SJSA1 (cell line): ENCODE results near the gene HOXA6. TPM values are rescaled to one million over a fixed set of nuclear protein-coding genes. Genes with fewer than 3 reads are reported as not detected.

Experiments used
- DNase-seq, 2 experiments: peaks; one replicate each; pipeline ENCODE4 v3.0.0-alpha.2; 2015 to 2020; ENCODE audit warnings: low spot score in 2 of 2, low read depth in 1 of 2
- H3K27ac ChIP-seq: fragments of 250-450 bp; sonication (Bioruptor Pico); 2 replicates; pipeline ENCODE4 v1.5.1; 2020; ENCODE audit warnings: mild to moderate bottlenecking, moderate library complexity
- H3K27me3 ChIP-seq: fragments of 250-450 bp; sonication (Bioruptor Pico); replicated peaks from 2 replicates; pipeline ENCODE4 v1.5.1; 2020; ENCODE audit warnings: mild to moderate bottlenecking, moderate library complexity
- H3K36me3 ChIP-seq: fragments of 250-450 bp; sonication (Bioruptor Pico); 2 replicates; pipeline ENCODE4 v1.5.1; 2020; ENCODE audit warnings: mild to moderate bottlenecking
- H3K4me1 ChIP-seq: fragments of 250-450 bp; sonication (Bioruptor Pico); replicated peaks from 2 replicates; pipeline ENCODE4 v1.6.1; 2021; ENCODE audit warnings: mild to moderate bottlenecking
- H3K4me3 ChIP-seq: fragments of 250-450 bp; sonication (Bioruptor Pico); 2 replicates; pipeline ENCODE4 v1.5.1; 2020; ENCODE audit warnings: mild to moderate bottlenecking
- H3K9me3 ChIP-seq: fragments of 250-450 bp; sonication (Bioruptor Pico); replicated peaks from 2 replicates; pipeline ENCODE4 v1.5.1; 2020; ENCODE audit warnings: mild to moderate bottlenecking
- total RNA-seq: library from RNA; depleted of rRNA; stranded (reverse); fragments of >200 nt; shearing (Covaris generic); gene quantifications from 2 replicates; pipeline ENCODE4 v1.2.3, GENCODE V29; 2014

The HOXA6 gene
- total RNA-seq, 1 experiment from 2014 or later, result 0.79 TPM

DNA sequence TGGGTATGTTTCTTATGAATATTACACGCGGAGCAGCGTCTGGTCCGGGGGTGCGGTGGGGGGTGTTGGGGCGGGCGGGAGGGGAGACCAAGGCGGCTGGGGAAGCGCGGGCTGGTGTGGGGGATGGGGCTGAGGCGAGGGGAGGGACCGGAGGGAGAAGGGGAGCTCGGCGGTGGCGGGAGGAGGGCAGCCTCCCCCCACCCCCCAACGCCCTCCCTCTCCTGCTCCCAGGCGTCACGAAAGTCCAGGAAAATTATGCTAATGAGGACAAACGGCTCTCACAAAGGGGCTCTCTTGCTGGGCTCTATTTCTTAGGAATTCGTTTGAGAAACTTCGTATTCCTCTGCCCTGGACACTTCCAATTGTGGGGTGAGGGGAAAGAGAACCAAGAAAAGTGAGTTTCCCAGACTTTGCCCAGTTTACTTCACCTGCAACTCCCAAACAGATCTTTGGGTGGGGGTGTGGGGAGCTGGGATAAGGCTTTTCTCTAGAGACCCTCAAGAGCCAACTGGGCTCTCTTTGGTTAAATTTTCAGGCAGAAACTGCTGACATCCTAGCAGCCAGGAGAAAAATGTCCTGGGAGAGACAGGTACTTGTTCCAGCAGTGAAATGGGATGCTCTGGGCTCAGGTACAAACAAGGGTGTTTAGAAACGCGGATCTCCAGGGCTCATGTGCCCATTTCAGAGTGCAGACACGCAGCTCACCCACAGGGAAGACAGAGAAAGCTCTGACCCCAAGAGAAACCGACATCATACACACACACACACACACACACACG, 33.4 kb downstream of the HOXA6 start:
- no peaks in the 10 kb centered on the region for H3K27me3 ChIP-seq
- peak overlapping the region; percentile 38 for H3K4me3 ChIP-seq
- H3K36me3 ChIP-seq, result peaks cover 12% of the 10 kb centered on the region
- H3K27ac ChIP-seq, result peak overlapping the region; percentile 70
- H3K4me1 ChIP-seq, result peaks cover 48% of the 10 kb centered on the region
- DNase-seq, result peak in 1 of 2 experiments; percentile 70
- 0 out of 2 replicates have a peak, but pooled peaks cover 2% of the 10 kb centered on the region for H3K9me3 ChIP-seq

DNA sequence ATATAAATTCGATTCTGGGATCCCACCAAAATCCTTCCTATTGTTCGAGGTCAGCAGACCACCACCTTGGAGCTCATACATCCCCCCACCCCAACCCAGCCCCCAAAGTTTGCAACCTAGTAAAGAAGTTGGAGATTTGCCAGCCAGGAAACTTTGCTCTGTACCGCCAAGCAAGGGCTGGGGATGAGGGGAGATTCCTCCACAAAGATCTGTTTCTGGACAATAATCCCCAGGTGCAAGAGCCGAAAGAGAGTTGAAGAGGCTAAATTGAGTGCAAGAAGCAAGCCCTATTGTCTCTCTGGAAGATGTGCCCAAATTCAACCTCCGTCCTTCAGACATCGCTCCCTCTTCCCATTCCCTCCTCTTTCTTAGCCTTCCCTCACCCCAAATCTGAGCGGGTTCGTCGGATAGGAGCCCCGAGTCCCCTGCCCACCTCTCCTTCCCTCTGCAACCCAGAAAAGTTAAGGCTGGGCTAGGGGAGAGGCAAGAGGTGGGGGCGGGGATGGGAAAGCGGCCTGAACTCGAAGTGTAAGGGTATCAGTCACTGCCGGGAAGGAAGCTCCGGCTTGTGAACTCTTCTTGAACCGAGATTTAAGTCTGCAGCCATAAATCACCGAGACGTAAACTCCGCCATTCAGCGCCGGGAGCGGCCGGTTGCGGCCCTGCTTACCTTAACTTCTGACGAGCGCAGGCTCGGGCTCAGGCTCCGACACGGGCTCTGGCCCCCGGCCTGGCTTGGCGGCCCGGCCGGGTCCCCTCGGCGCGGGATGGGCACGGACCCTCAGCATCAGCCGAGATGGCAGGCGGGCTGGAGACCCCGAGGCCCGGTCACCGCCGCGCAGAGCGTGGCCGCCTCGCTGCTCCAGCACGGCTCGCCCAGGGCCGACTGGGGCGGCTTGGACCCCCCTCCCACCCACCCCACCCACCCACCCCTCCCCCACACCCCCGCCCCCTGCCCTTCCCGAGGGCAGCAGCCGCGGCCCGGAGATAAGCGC, 34.3 kb downstream of the HOXA6 start:
- Histone ChIP-seq H3K4me1 (peaks cover 52% of the 10 kb centered on the region), H3K27me3 (no peaks in the 10 kb centered on the region), H3K36me3 (peaks cover 10% of the 10 kb centered on the region), H3K27ac (peak overlapping the region; percentile 83), H3K4me3 (peak overlapping the region; percentile 65), H3K9me3 (0 out of 2 replicates have a peak, but pooled peaks cover 2% of the 10 kb centered on the region)
- peak; percentile 71 to 80 for DNase-seq

DNA sequence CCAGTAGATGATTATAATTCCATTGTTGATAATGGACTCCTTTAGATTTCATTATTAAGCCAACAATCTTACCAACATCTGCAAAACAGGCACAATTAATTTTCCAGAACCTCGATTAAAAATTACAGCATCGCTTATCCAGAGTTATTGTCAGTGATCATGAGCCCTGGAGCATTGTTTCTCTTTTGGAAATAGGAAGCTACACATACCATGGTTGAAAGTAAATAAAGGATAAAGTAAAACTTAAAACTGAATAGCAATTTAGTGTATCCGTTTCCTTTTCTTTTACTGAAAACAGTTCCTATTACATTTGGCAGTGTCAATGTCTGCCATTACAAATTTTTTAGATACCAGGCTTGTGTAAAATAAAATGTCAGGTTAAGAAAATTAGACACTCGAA, 35.2 kb downstream of the HOXA6 start:
- H3K27me3 ChIP-seq, result no peaks in the 10 kb centered on the region
- peaks cover 52% of the 10 kb centered on the region for H3K4me1 ChIP-seq
- 0 out of 2 replicates have a peak, but pooled peaks cover 2% of the 10 kb centered on the region for H3K9me3 ChIP-seq
- peak overlapping the region; percentile 70; the same call in 1 of the 2 replicates for H3K27ac ChIP-seq
- H3K36me3 ChIP-seq, result peaks cover 11% of the 10 kb centered on the region
- H3K4me3 ChIP-seq, result peak overlapping the region; percentile 65
- DNase-seq, result peak in 1 of 2 experiments; percentile 22

DNA sequence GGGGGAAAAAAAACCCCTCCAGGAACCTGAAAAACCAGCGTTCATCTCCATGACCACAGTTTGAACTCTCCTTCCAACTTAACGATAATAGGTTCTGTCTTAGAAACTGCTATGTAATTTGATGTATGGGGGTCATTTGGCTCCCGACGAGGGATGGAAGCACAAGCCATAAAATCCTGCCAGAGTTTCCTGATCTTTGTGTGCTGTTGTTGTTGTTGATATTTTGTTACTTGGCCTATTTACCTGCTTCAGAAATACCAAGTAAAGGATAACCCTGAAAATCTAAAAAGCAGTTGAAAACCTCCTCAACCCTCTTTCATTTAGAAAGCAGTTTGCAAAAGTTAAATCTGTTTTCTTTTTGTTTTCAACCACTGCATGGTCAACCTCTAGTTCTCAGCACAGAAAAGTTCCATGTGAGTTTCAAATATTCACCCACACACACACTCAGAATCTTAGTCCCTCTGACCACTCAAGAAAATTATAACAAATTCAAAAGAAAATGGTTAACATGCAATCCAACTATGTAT, 35.8 kb downstream of the HOXA6 start:
- Histone ChIP-seq H3K36me3 (peaks cover 14% of the 10 kb centered on the region), H3K27me3 (no peaks in the 10 kb centered on the region), H3K4me1 (peaks cover 52% of the 10 kb centered on the region), H3K27ac (peak overlapping the region; percentile 70), H3K9me3 (0 out of 2 replicates have a peak, but pooled peaks cover 2% of the 10 kb centered on the region), H3K4me3 (no peak overlapping the region)
- DNase-seq, result peak in 1 of 2 experiments; percentile 5

DNA sequence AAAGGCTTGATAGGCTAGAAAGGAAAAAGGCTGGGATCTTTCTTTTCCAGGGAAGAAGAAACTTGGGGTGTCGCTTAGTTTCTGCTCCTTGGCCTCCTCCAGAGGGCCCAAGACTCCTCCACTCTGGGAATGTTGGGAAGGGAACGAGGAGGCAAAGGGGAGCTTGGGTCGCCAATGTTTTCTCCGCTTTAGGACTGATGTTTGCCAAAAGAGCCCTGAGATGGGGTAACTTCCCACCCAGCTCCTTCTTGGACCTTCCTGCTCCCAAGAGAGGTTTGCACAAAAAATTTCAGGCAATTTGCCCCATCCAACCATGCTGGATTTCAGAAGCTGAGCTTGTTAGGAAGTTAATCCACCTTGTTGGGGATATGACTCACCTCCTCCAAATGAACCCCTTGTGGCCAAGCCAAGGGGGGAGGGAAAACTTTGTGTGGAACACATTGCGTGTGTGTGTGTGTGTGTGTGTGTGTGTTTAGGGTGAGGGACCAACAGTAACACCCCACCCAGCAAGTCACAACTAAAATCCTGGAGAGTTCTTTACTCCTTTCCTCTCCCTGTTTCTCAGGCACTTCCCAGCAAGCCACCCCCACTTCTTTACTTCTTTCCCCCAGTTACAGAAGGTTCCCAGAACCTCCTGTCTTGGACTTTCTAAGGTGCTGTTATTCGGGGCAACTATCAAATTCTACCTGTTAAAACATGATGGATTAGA, 36.4 kb downstream of the HOXA6 start:
- H3K36me3 ChIP-seq, result peaks cover 14% of the 10 kb centered on the region
- H3K4me3 ChIP-seq, result peak overlapping the region; percentile 17
- H3K27me3 ChIP-seq, result no peaks in the 10 kb centered on the region
- H3K4me1 ChIP-seq, result peaks cover 49% of the 10 kb centered on the region
- peak overlapping the region; percentile 70 for H3K27ac ChIP-seq
- peak; percentile 56 to 73 for DNase-seq
- 0 out of 2 replicates have a peak, but pooled peaks cover 2% of the 10 kb centered on the region for H3K9me3 ChIP-seq

DNA sequence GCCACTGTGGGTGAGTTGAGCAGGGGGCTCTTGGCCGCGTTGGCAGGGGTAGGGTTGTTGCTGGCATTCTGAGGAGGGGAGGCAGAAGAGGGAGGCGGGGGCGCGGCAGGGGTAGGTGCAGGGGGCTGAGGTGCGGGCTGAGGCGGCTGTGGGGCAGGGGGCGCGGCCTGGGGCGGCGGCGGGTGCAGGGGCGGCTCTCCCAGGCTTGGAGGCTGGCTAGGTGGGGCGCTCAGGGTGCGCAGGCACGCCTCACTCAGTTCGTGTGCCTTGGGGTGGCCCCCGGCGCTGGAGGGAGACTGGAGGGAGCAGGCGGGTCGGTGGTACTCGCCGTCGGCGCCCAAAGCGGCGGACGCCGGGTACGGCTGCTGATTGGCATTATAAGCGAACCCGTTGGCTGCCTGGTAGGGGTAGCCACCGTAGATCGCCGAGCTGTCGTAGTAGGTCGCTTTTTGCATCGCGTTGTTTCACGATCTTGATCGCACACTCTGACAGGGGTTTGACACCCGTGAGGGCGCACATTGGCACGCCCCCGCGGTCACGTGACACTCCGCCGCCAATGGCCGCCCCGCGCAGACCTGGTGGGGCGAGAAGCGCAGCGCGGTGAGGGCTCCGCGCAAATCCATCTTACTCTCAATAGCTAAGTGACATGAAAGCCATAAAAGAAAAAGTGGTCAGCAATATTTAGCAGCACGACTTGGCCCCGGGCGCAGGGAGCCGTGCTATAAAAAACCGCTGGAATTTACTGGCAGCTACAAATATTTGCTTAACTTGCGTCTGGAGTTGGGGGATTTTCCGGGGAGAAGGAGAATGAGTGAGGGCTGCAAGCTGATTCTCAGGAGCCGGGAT, 37.2 kb downstream of the HOXA6 start:
- Histone ChIP-seq H3K4me3 (peak overlapping the region; percentile 17), H3K4me1 (peaks cover 41% of the 10 kb centered on the region), H3K36me3 (peaks cover 14% of the 10 kb centered on the region), H3K9me3 (0 out of 2 replicates have a peak, but pooled peaks cover 2% of the 10 kb centered on the region), H3K27ac (peak overlapping the region; percentile 70), H3K27me3 (no peaks in the 10 kb centered on the region)
- DNase-seq, result peak; percentile 85 to 86

DNA sequence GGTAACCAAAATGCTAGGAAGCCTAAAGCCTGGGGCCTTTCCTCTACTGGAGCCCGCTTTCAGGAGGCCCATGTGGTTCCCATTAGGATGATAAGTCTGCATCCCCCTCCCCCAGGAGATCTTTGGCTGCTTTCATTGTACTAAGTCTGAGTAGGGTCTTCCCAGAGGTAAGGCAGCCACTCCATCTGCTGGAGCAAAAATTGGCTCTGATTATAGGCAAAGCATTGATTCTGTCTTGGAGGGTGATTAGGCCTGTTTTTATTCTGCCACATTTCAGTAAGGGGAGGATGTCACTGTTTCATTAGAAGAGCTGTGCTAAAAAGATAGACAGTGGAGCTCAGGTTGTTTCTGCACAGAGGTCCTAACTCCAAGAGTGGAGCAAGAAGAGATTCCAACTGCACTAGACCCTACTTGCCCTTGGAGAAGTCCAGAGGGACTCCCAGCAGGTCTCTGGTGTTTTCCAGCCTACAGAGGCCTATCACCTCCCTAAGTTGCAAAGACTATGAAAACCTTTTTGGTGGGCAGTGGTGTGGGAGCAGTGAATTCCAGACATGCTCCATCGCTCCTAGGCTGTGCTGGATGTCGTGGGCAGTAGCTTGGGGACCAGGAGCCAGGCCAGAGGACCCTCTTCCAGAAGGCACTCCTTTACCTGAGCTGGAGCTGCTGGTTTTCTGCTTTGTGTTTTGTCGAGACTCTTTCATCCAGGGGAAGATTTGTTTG, 37.9 kb downstream of the HOXA6 start:
- 0 out of 2 replicates have a peak, but pooled peaks cover 2% of the 10 kb centered on the region for H3K9me3 ChIP-seq
- peaks cover 14% of the 10 kb centered on the region for H3K36me3 ChIP-seq
- no peaks in the 10 kb centered on the region for H3K27me3 ChIP-seq
- H3K4me1 ChIP-seq, result peaks cover 40% of the 10 kb centered on the region
- H3K27ac ChIP-seq, result no peak overlapping the region
- no peak for DNase-seq
- H3K4me3 ChIP-seq, result no peak overlapping the region

DNA sequence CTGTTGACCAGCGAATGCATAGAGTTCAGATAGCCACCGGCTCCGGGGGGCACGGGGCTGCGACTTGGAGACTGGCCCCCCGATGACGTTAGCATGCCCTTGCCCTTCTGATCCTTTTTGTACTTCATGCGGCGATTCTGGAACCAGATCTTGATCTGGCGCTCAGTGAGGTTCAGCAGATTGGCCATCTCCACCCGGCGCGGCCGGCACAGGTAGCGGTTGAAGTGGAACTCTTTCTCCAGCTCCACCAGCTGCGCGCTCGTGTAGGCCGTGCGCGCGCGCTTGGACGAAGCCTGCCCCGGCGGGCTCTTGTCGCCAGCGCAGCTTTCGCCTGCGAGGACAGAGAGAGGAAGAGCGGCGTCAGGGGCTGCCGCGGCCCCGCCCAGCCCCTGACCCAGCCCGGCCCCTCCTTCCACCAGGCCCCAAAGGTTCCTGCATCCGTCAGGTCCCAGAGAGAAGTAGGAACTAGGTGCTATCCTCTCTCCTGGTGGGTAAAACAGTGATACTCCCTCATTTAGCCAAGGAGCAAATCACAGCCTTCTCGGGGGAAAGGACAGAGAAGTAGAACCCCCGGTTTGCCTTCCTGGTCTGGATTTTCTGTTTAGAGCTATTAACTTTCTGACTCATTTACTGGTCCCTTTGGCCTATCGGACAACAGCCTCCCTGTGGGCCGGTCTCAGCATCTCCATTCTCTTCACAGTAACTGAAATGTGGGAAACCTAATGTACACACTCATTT, 39.0 kb downstream of the HOXA6 start:
- H3K27me3 ChIP-seq, result no peaks in the 10 kb centered on the region
- no peak overlapping the region for H3K4me3 ChIP-seq
- H3K4me1 ChIP-seq, result peaks cover 36% of the 10 kb centered on the region
- 0 out of 2 replicates have a peak, but pooled peaks cover 2% of the 10 kb centered on the region for H3K9me3 ChIP-seq
- no peak overlapping the region for H3K27ac ChIP-seq
- H3K36me3 ChIP-seq, result peaks cover 14% of the 10 kb centered on the region
- peak in 1 of 2 experiments; percentile 33 for DNase-seq

DNA sequence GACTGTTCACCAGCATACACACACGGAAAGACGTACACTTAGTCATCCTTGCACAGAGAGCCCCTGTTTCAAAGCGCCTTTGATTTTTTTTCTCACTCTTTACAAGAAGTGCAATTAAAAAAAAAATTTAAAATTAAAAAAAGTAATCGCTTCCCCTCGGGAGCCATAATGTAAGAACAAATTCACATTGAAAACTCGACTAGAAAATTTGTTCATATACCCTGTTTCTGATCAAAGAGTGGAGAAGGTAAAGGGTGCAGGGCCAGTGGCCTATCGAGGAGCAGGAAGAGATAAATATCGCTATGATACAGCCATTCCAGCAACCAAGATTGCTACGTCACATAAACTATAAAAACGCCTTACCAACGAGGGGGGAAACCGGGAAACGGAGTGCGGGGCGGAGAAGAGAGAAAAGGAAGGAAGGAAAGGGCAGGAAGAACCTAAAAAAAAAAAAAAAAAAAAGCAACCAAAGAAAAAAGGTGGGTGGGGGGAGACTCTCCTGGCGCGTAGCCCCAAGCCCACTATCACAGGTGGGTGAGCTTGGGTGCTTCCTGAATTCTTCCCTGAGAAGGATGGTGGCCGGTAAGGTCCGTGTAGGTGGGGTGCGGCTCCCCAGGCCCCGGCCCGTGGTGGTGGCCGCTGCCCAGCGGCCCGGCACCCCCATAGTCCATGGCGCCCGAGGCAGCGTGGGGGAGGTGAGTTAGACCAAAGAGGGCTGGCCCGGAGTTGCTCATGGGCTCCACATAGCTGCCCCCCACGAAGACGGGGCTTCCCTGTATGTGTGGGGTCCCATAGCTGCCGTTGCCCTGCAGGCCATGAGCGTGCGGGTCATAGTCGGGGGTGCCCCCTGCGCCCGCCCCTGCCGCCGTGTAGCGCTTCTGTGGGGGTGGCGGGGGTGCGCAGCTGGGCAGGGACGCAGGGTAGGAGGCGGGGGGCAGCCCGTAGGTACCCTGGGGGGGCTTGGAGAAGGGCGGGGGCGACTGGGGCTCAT, 39.9 kb downstream of the HOXA6 start:
- H3K4me3 ChIP-seq, result no peak overlapping the region
- H3K36me3 ChIP-seq, result peaks cover 14% of the 10 kb centered on the region
- H3K4me1 ChIP-seq, result peaks cover 33% of the 10 kb centered on the region
- H3K27me3 ChIP-seq, result no peaks in the 10 kb centered on the region
- 0 out of 2 replicates have a peak, but pooled peaks cover 2% of the 10 kb centered on the region for H3K9me3 ChIP-seq
- DNase-seq, result peak in 1 of 2 experiments; percentile 30
- no peak overlapping the region for H3K27ac ChIP-seq

DNA sequence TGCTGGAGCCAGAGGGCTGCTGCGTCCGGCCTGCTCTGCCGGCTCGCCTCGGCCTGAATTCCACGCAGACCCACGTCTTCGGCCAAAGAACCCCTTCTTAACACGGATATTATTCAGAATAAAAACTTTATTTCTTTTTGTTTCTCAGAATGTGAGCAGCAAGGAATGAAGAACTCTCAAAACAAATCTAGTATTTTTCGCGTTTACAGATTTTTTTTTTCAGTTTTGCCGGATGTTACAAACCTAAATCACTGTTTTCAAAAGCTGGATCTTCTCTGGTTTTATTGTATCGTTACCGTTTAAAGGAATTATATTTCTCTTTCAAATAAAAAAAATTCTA, 40.7 kb downstream of the HOXA6 start:
- Histone ChIP-seq H3K4me1 (peaks cover 25% of the 10 kb centered on the region), H3K36me3 (peaks cover 14% of the 10 kb centered on the region), H3K27me3 (no peaks in the 10 kb centered on the region), H3K9me3 (0 out of 2 replicates have a peak, but pooled peaks cover 2% of the 10 kb centered on the region), H3K27ac (no peak overlapping the region), H3K4me3 (no peak overlapping the region)
- no peak for DNase-seq
